ENCODE measurements around the gene CYP8B1.
A peak's percentile ranks its signal among the peaks of the same experiment; 100 is the strongest.

The CYP8B1 gene

GRCh38 chr3:42836150-42837123, 39.2 kb downstream of the CYP8B1 start:
- H3K4me3 ChIP-seq (IDR thresholded peaks at IDR 0.05; ENCODE audit: insufficient read depth, low read depth, low read length): no peak overlapping the region
- no peak overlapping the region for H3K9ac ChIP-seq
- no peaks in the 10 kb centered on the region for H3K79me2 ChIP-seq (ENCODE audit: insufficient read depth, low read depth)
- no peaks in the 10 kb centered on the region for H3K27me3 ChIP-seq (ENCODE audit: insufficient read depth, low read depth)
- H3K27ac ChIP-seq: no peak overlapping the region
- H3K4me2 ChIP-seq: no peak overlapping the region
- no peaks in the 10 kb centered on the region for H3K36me3 ChIP-seq (ENCODE audit: insufficient read depth)
- H3K4me1 ChIP-seq (ENCODE audit: low read depth, poor library complexity, severe bottlenecking): no peaks in the 10 kb centered on the region
- H4K20me1 ChIP-seq (ENCODE audit: insufficient read depth): no peaks in the 10 kb centered on the region
- H2AFZ ChIP-seq (ENCODE audit: low read depth): no peak overlapping the region
- no peak for TF ChIP-seq CTCF (conservative IDR thresholded peaks at IDR 0.05; ENCODE audit: low read depth, low read length)

- no peaks in the 10 kb centered on the region for H4K20me1 ChIP-seq (ENCODE audit: insufficient read depth)
- no peaks in the 10 kb centered on the region for H3K79me2 ChIP-seq (ENCODE audit: insufficient read depth, low read depth)
- H3K4me1 ChIP-seq (ENCODE audit: low read depth, poor library complexity, severe bottlenecking): peaks cover 3% of the 10 kb centered on the region
- H3K9ac ChIP-seq: no peak overlapping the region
- H3K36me3 ChIP-seq (ENCODE audit: insufficient read depth): no peaks in the 10 kb centered on the region
- H2AFZ ChIP-seq (ENCODE audit: low read depth): no peak overlapping the region
- peak; percentile 71 for TF ChIP-seq CTCF (conservative IDR thresholded peaks at IDR 0.05; ENCODE audit: low read depth, low read length)
- H3K4me2 ChIP-seq: no peak overlapping the region
- H3K4me3 ChIP-seq (IDR thresholded peaks at IDR 0.05; ENCODE audit: insufficient read depth, low read depth, low read length): no peak overlapping the region
- no peaks in the 10 kb centered on the region for H3K27me3 ChIP-seq (ENCODE audit: insufficient read depth, low read depth)
- H3K27ac ChIP-seq: no peak overlapping the region
These were observed 44.4 kb downstream of the CYP8B1 start for GRCh38 chr3:42831321-42831713.

GRCh38 chr3:42830437-42831320, 45.0 kb downstream of the CYP8B1 start:
- H3K4me1 ChIP-seq (ENCODE audit: low read depth, poor library complexity, severe bottlenecking): peaks cover 3% of the 10 kb centered on the region
- no peak overlapping the region for H3K4me3 ChIP-seq (IDR thresholded peaks at IDR 0.05; ENCODE audit: insufficient read depth, low read depth, low read length)
- no peaks in the 10 kb centered on the region for H4K20me1 ChIP-seq (ENCODE audit: insufficient read depth)
- no peak overlapping the region for H3K9ac ChIP-seq
- H2AFZ ChIP-seq (ENCODE audit: low read depth): no peak overlapping the region
- no peak overlapping the region for H3K4me2 ChIP-seq
- H3K36me3 ChIP-seq (ENCODE audit: insufficient read depth): no peaks in the 10 kb centered on the region
- no peak for TF ChIP-seq CTCF (conservative IDR thresholded peaks at IDR 0.05; ENCODE audit: low read depth, low read length)
- no peak overlapping the region for H3K27ac ChIP-seq
- no peaks in the 10 kb centered on the region for H3K27me3 ChIP-seq (ENCODE audit: insufficient read depth, low read depth)
- no peaks in the 10 kb centered on the region for H3K79me2 ChIP-seq (ENCODE audit: insufficient read depth, low read depth)

- Histone ChIP-seq H3K27me3 (ENCODE audit: insufficient read depth, low read depth) (no peaks in the 10 kb centered on the region), H3K4me3 (IDR thresholded peaks at IDR 0.05; ENCODE audit: insufficient read depth, low read depth, low read length) (no peak overlapping the region), H4K20me1 (ENCODE audit: insufficient read depth) (no peaks in the 10 kb centered on the region), H3K9ac (no peak overlapping the region), H3K27ac (no peak overlapping the region), H3K4me1 (ENCODE audit: low read depth, poor library complexity, severe bottlenecking) (peaks cover 3% of the 10 kb centered on the region), H3K79me2 (ENCODE audit: insufficient read depth, low read depth) (no peaks in the 10 kb centered on the region), H3K4me2 (no peak overlapping the region), H2AFZ (ENCODE audit: low read depth) (no peak overlapping the region), H3K36me3 (ENCODE audit: insufficient read depth) (no peaks in the 10 kb centered on the region)
- TF ChIP-seq CTCF (conservative IDR thresholded peaks at IDR 0.05; ENCODE audit: low read depth, low read length): no peak
These were observed 45.8 kb downstream of the CYP8B1 start for GRCh38 chr3:42829628-42830436.
